Measurements from ENCODE around the gene NEB.

The NEB gene

DNA sequence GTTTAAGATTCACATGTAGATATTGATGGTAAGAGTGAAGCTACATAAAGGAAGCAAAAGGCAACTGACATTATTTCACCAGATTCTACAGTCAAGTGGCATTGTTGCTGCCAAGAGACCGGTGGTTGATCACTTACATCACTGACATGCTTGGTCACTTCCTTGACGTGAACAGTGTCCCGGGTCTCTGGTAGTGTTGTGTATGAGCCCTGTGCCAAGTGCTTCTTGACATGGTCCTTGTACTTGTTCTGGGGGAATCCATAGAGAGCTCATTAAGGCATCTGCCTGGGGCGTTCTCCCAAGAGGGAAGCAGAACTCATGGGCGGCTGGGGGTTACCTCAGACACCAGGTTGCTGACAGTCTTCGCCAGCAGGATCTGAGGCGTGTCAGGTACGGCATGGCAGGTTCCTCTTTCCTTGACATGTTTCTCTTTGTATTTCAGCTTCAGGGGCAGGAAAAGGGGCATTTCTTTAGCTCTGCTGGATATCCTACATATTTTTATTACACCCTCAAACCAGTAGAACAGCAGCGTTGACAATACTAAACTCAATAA lies 208.4 kb downstream of the NEB start:
- H2AFZ ChIP-seq (ENCODE audit: low read length), result no peak overlapping the region
- TF ChIP-seq, protein P1, sequence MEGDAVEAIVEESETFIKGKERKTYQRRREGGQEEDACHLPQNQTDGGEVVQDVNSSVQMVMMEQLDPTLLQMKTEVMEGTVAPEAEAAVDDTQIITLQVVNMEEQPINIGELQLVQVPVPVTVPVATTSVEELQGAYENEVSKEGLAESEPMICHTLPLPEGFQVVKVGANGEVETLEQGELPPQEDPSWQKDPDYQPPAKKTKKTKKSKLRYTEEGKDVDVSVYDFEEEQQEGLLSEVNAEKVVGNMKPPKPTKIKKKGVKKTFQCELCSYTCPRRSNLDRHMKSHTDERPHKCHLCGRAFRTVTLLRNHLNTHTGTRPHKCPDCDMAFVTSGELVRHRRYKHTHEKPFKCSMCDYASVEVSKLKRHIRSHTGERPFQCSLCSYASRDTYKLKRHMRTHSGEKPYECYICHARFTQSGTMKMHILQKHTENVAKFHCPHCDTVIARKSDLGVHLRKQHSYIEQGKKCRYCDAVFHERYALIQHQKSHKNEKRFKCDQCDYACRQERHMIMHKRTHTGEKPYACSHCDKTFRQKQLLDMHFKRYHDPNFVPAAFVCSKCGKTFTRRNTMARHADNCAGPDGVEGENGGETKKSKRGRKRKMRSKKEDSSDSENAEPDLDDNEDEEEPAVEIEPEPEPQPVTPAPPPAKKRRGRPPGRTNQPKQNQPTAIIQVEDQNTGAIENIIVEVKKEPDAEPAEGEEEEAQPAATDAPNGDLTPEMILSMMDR (conservative IDR thresholded peaks at IDR 0.05; ENCODE audit: low read length), result no peak
- no peak for TF ChIP-seq EZH2phosphoT487 (IDR thresholded peaks at IDR 0.05; ENCODE audit: borderline replicate concordance)
- no peaks in the 10 kb centered on the region for H3K27me3 ChIP-seq (ENCODE audit: insufficient read depth, low read length, poor library complexity, severe bottlenecking)
- no peaks in the 10 kb centered on the region for H3K4me1 ChIP-seq (ENCODE audit: insufficient read depth, low read length, poor library complexity, severe bottlenecking)
- H3K9me3 ChIP-seq (ENCODE audit: insufficient read depth, low read depth, low read length), result no peaks in the 10 kb centered on the region
- no peaks in the 10 kb centered on the region for H4K20me1 ChIP-seq (ENCODE audit: insufficient read depth, low read length, poor library complexity, severe bottlenecking)
- no peak overlapping the region for H3K9ac ChIP-seq (ENCODE audit: low read depth, low read length, poor library complexity, severe bottlenecking)
- no peaks in the 10 kb centered on the region for H3K79me2 ChIP-seq (ENCODE audit: insufficient read depth, low read length)
- H3K9me2 ChIP-seq (replicated peaks; ENCODE audit: low read depth, low read length), result no peaks in the 10 kb centered on the region
- H3K36me3 ChIP-seq (ENCODE audit: insufficient read depth, low read length), result no peaks in the 10 kb centered on the region
- H3K4me3 ChIP-seq (ENCODE audit: low read length, poor library complexity, severe bottlenecking), result no peak overlapping the region
- H3F3A ChIP-seq (ENCODE audit: low read depth), result no peaks in the 10 kb centered on the region
- H3K4me2 ChIP-seq (ENCODE audit: low read depth, low read length, poor library complexity, severe bottlenecking), result no peak overlapping the region

DNA sequence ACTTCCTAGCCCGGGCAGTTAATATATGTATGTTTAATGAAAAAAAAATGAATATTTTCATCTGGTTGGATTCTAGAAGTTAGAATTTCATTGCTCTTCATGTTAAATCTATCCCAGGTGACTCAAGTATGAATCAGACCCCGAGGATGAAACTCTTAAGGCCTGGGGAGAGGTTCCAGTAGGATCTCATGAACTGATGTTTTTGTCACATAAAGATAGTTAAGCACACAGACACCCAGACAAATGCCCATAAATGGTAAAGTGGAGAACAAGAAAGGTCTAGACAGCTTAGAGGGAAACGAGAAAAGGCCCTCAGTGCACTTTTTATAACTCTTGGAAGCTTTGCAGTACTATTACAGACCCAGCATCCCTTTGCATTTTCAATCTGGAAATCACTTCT lies 210.4 kb downstream of the NEB start:
- Histone ChIP-seq H3K79me2 (ENCODE audit: insufficient read depth, low read length) (no peaks in the 10 kb centered on the region), H3K9ac (ENCODE audit: low read depth, low read length, poor library complexity, severe bottlenecking) (no peak overlapping the region), H3K4me2 (ENCODE audit: low read depth, low read length, poor library complexity, severe bottlenecking) (no peak overlapping the region), H3K4me1 (ENCODE audit: insufficient read depth, low read length, poor library complexity, severe bottlenecking) (no peaks in the 10 kb centered on the region), H3K9me2 (replicated peaks; ENCODE audit: low read depth, low read length) (no peaks in the 10 kb centered on the region), H3F3A (ENCODE audit: low read depth) (no peaks in the 10 kb centered on the region), H3K27me3 (ENCODE audit: insufficient read depth, low read length, poor library complexity, severe bottlenecking) (no peaks in the 10 kb centered on the region), H4K20me1 (ENCODE audit: insufficient read depth, low read length, poor library complexity, severe bottlenecking) (no peaks in the 10 kb centered on the region), H2AFZ (ENCODE audit: low read length) (no peak overlapping the region), H3K4me3 (ENCODE audit: low read length, poor library complexity, severe bottlenecking) (no peak overlapping the region), H3K36me3 (ENCODE audit: insufficient read depth, low read length) (no peaks in the 10 kb centered on the region), H3K9me3 (ENCODE audit: insufficient read depth, low read depth, low read length) (no peaks in the 10 kb centered on the region)
- TF ChIP-seq, protein P1 (conservative IDR thresholded peaks at IDR 0.05; ENCODE audit: low read length), result no peak

DNA sequence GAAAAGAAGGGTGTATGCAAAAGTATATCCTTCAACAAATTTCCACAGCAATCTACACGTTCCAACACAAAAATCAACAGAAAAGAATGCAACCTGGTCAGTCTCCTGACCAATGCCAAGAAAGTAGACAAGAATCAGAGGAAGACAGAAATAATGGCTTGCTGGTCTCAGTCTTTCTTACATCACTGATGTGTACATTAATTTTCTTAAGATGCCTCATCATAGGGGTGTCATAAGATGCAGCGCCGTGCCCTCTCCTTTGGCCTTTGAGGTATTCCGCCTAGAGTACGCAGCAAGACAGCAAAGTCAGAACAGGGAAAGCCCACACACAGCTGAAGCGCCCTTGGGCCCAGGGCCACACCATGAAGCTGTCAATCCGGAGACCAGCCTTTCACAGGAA lies 211.7 kb downstream of the NEB start:
- H3K79me2 ChIP-seq (ENCODE audit: insufficient read depth, low read length), result no peaks in the 10 kb centered on the region
- H3K9ac ChIP-seq (ENCODE audit: low read depth, low read length, poor library complexity, severe bottlenecking), result no peak overlapping the region
- no peaks in the 10 kb centered on the region for H3K9me2 ChIP-seq (replicated peaks; ENCODE audit: low read depth, low read length)
- H3K4me1 ChIP-seq (ENCODE audit: insufficient read depth, low read length, poor library complexity, severe bottlenecking), result no peaks in the 10 kb centered on the region
- no peak overlapping the region for H3K4me3 ChIP-seq (ENCODE audit: low read length, poor library complexity, severe bottlenecking)
- TF ChIP-seq, protein P1 (conservative IDR thresholded peaks at IDR 0.05; ENCODE audit: low read length), result no peak
- TF ChIP-seq EZH2phosphoT487 (IDR thresholded peaks at IDR 0.05; ENCODE audit: borderline replicate concordance), result no peak
- no peak overlapping the region for H3K4me2 ChIP-seq (ENCODE audit: low read depth, low read length, poor library complexity, severe bottlenecking)
- H3F3A ChIP-seq (ENCODE audit: low read depth), result no peaks in the 10 kb centered on the region
- no peaks in the 10 kb centered on the region for H4K20me1 ChIP-seq (ENCODE audit: insufficient read depth, low read length, poor library complexity, severe bottlenecking)
- H2AFZ ChIP-seq (ENCODE audit: low read length), result no peak overlapping the region
- no peaks in the 10 kb centered on the region for H3K9me3 ChIP-seq (ENCODE audit: insufficient read depth, low read depth, low read length)
- no peaks in the 10 kb centered on the region for H3K36me3 ChIP-seq (ENCODE audit: insufficient read depth, low read length)
- no peaks in the 10 kb centered on the region for H3K27me3 ChIP-seq (ENCODE audit: insufficient read depth, low read length, poor library complexity, severe bottlenecking)

Measured in Loucy (cell line).